ENCODE data around the gene ARMH2. TPM values are rescaled to one million over a fixed set of nuclear protein-coding genes. Genes with fewer than 3 reads are reported as not detected.
A peak's percentile ranks its signal among the peaks of the same experiment; 100 is the strongest.

ARMH2 gene
- total and polyA plus RNA-seq, 9 of the 15 experiments (the other 6 are each of a cell fraction or from before 2014, with no cell fraction given), result not detected

GRCh38 chr6:24774696-24775519 is 23.8 kb downstream of the ARMH2 start, which contains the start of gene GMNN (continued):
- TF ChIP-seq ELF1 (tag; IDR thresholded peaks at IDR 0.05) (no peak; the same call in 1 of the 2 replicates), BRF1 (IDR thresholded peaks at IDR 0.05; ENCODE audit: borderline replicate concordance, extremely low read depth, insufficient read length) (no peak), ASH1L (IDR thresholded peaks at IDR 0.05; ENCODE audit: borderline replicate concordance, low read depth, partially characterized antibody) (peak; percentile 81), POLR2H (tag; IDR thresholded peaks at IDR 0.05; ENCODE audit: low read depth) (peak; percentile 85), ZBTB1 (CRISPR knock-in tag; IDR thresholded peaks at IDR 0.05; ENCODE audit: borderline replicate concordance, low read depth) (peak; percentile 55; the same call in 1 of the 2 replicates), ATF2 (CRISPR knock-in tag; IDR thresholded peaks at IDR 0.05) (no peak), KDM2B (CRISPR knock-in tag; IDR thresholded peaks at IDR 0.05) (peak; percentile 64; the same call in 1 of the 2 replicates), NFE2L1 (tag; IDR thresholded peaks at IDR 0.05; ENCODE audit: borderline replicate concordance, low read depth) (no peak), NFE2 (IDR thresholded peaks at IDR 0.05; ENCODE audit: low read depth) (0 out of 2 replicates have a peak, but pooled peaks have one; percentile 1), KDM4B (IDR thresholded peaks at IDR 0.05; ENCODE audit: borderline replicate concordance in 2 of 2, low read depth in 1 of 2) (peak in 1 of 2 experiments; percentile 54; a peak in 1 of 4 replicates), ZNF717 (CRISPR knock-in tag; IDR thresholded peaks at IDR 0.05) (no peak; the same call in 1 of the 2 replicates), ZNF75A (CRISPR knock-in tag; IDR thresholded peaks at IDR 0.05) (no peak), ZNF354B (CRISPR knock-in tag; IDR thresholded peaks at IDR 0.05) (no peak)
- TF ChIP-seq, protein P1, sequence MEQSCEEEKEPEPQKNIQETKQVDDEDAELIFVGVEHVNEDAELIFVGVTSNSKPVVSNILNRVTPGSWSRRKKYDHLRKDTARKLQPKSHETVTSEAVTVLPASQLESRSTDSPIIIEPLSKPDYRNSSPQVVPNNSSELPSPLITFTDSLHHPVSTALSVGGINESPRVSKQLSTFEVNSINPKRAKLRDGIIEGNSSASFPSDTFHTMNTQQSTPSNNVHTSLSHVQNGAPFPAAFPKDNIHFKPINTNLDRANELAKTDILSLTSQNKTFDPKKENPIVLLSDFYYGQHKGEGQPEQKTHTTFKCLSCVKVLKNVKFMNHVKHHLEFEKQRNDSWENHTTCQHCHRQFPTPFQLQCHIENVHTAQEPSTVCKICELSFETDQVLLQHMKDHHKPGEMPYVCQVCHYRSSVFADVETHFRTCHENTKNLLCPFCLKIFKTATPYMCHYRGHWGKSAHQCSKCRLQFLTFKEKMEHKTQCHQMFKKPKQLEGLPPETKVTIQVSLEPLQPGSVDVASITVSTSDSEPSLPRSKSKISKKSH (CRISPR knock-in tag; IDR thresholded peaks at IDR 0.05), result no peak
- TF ChIP-seq, protein P2, sequence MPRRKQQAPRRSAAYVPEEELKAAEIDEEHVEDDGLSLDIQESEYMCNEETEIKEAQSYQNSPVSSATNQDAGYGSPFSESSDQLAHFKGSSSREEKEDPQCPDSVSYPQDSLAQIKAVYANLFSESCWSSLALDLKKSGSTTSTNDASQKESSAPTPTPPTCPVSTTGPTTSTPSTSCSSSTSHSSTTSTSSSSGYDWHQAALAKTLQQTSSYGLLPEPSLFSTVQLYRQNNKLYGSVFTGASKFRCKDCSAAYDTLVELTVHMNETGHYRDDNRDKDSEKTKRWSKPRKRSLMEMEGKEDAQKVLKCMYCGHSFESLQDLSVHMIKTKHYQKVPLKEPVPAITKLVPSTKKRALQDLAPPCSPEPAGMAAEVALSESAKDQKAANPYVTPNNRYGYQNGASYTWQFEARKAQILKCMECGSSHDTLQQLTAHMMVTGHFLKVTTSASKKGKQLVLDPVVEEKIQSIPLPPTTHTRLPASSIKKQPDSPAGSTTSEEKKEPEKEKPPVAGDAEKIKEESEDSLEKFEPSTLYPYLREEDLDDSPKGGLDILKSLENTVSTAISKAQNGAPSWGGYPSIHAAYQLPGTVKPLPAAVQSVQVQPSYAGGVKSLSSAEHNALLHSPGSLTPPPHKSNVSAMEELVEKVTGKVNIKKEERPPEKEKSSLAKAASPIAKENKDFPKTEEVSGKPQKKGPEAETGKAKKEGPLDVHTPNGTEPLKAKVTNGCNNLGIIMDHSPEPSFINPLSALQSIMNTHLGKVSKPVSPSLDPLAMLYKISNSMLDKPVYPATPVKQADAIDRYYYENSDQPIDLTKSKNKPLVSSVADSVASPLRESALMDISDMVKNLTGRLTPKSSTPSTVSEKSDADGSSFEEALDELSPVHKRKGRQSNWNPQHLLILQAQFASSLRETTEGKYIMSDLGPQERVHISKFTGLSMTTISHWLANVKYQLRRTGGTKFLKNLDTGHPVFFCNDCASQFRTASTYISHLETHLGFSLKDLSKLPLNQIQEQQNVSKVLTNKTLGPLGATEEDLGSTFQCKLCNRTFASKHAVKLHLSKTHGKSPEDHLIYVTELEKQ (CRISPR knock-in tag; IDR thresholded peaks at IDR 0.05), result no peak
- TF ChIP-seq, protein P3, sequence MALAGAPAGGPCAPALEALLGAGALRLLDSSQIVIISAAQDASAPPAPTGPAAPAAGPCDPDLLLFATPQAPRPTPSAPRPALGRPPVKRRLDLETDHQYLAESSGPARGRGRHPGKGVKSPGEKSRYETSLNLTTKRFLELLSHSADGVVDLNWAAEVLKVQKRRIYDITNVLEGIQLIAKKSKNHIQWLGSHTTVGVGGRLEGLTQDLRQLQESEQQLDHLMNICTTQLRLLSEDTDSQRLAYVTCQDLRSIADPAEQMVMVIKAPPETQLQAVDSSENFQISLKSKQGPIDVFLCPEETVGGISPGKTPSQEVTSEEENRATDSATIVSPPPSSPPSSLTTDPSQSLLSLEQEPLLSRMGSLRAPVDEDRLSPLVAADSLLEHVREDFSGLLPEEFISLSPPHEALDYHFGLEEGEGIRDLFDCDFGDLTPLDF (CRISPR knock-in tag; IDR thresholded peaks at IDR 0.05), result peak; percentile 100

All from K562 (cell line).